M059J (cell line): ENCODE measurements around the gene ANLN. TPM values are rescaled to one million over a fixed set of nuclear protein-coding genes. Genes with fewer than 3 reads are reported as not detected.
A peak's percentile ranks its signal among the peaks of the same experiment; 100 is the strongest.

Source experiments
- DNase-seq: peaks from one replicate; pipeline ENCODE4 v3.0.0-alpha.2; 2012; ENCODE audit warnings: low read depth
- total RNA-seq: library from RNA; depleted of rRNA; stranded (reverse); fragments of >200 nt; shearing (Covaris generic); gene quantifications from 2 replicates; pipeline ENCODE4 v1.2.3, GENCODE V29; 2014

The ANLN gene
- total RNA-seq, 1 experiment from 2014 or later, result 285 TPM

- no peak for DNase-seq
These were observed 18.2 kb downstream of the ANLN start for GRCh38 chr7:36407636-36408550.

GRCh38 chr7:36408589-36408988 is 18.9 kb downstream of the ANLN start:
- DNase-seq, result peak; percentile 27

- no peak for DNase-seq
These were observed 19.5 kb downstream of the ANLN start for GRCh38 chr7:36409180-36409579.

GRCh38 chr7:36415144-36415543 is 25.5 kb downstream of the ANLN start:
- DNase-seq, result no peak

GRCh38 chr7:36416251-36416650 is 26.6 kb downstream of the ANLN start:
- no peak for DNase-seq

GRCh38 chr7:36420307-36420706 is 30.6 kb downstream of the ANLN start:
- DNase-seq, result no peak

- no peak for DNase-seq
These were observed 32.4 kb downstream of the ANLN start for GRCh38 chr7:36422072-36422471.

GRCh38 chr7:36423633-36424032 is 34.0 kb downstream of the ANLN start:
- DNase-seq, result no peak

GRCh38 chr7:36430186-36430585 is 40.5 kb downstream of the ANLN start:
- DNase-seq, result peak; percentile 63

- no peak for DNase-seq
These were observed 41.2 kb downstream of the ANLN start for GRCh38 chr7:36430881-36431280.

GRCh38 chr7:36438211-36438610 is 48.5 kb downstream of the ANLN start:
- DNase-seq, result no peak

GRCh38 chr7:36439624-36440023 is 50.0 kb downstream of the ANLN start:
- DNase-seq, result no peak

- peak; percentile 43 for DNase-seq
These were observed 51.2 kb downstream of the ANLN start for GRCh38 chr7:36440880-36441279.

GRCh38 chr7:36441344-36442022 is 51.8 kb downstream of the ANLN start:
- DNase-seq, result no peak

GRCh38 chr7:36448781-36449379 is 59.2 kb downstream of the ANLN start:
- DNase-seq, result peak; percentile 50

GRCh38 chr7:36449685-36450084 is 60.0 kb downstream of the ANLN start:
- no peak for DNase-seq

GRCh38 chr7:36453769-36454168 is 64.1 kb downstream of the ANLN start:
- DNase-seq, result no peak

- DNase-seq, result no peak
These were observed 66.0 kb downstream of the ANLN start for GRCh38 chr7:36455646-36456045.

GRCh38 chr7:36456138-36456537 is 66.5 kb downstream of the ANLN start:
- DNase-seq, result peak; percentile 26

GRCh38 chr7:36456548-36456947 is 66.9 kb downstream of the ANLN start:
- peak; percentile 18 for DNase-seq

GRCh38 chr7:36459236-36459960 is 69.7 kb downstream of the ANLN start:
- DNase-seq, result no peak
